Measurements from ENCODE around the gene HOXA7.

HOXA7 gene

GRCh38 chr7:27104341-27105058, 52.0 kb downstream of the HOXA7 start:
- DNase-seq, result no peak

Data from activated CD8-positive, alpha-beta memory T cell treated with anti-CD3 and anti-CD28 coated beads, Interleukin-2, amount 50 U/mL, for 4 hours (primary cell).